GM18520 (cell line): ENCODE data around the gene ZBTB11.
"Not testable (repeated sequence)": the region's sequence is repeated elsewhere in the genome, so short reads cannot be mapped to it uniquely, and the experiment has no call there.

Experiments
- ATAC-seq: cut with Tn5 transposase; IDR thresholded peaks from one replicate; pipeline ENCODE4 v1.9.1; 2021; ENCODE audit not compliant: unreplicated experiment

The ZBTB11 gene

DNA sequence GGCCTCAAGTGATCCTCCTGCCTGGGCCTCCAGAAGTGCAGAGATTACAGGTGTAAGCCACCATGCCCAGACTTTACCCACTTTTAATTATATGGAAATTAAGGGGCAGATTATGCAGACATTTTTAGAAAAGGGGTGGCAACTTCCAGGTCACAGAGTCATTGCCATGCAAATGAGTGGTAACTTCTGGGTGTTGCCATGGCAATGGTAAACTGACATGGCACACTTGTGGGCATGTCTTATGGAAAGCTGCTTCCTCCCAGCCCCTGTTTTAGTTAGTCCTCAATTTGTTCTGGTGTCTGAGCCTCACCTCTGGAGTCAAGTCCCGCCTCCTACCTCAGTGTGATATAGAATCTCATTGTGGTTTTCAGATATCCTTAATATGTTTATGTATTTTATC, 53.3 kb downstream of the ZBTB11 start:
- ATAC-seq: no peak

DNA sequence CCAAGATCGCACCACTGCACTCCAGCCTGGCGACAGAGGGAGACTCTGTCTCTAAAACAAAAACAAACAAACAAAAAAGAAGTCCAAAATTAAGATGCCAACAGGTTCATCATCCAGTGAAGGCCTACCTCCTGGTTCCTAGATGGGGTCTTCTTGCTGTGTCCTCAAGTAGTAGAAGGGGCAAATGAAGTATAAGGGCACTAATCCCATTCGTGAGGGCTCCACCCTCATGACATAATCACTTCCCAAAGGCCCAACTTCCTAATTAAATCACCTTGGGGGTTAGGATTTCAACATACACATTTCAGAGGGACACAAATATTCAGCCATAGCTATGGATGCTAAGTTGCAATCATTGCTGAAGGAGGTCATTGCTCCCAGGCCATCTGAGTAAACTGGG, 57.2 kb downstream of the ZBTB11 start:
- ATAC-seq: no peak

DNA sequence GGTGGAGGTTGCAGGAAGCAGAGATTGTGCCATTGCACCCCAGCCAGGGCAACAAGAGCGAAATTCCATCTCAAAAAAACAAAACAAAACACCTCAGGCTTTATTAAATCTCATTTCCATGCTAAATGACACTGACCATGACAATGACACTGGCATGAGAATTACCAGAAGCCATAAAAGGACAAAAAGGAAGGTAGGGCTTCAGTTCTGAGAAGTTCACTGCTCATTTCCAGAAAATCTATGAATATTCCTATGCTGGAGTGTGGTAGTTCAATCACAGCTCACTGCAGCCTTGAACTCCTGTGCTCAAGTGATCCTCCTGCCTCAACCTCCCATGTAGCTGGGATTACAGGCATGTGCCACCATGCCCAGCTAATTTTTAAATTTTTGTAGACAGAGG, 58.2 kb downstream of the ZBTB11 start:
- no peak for ATAC-seq

DNA sequence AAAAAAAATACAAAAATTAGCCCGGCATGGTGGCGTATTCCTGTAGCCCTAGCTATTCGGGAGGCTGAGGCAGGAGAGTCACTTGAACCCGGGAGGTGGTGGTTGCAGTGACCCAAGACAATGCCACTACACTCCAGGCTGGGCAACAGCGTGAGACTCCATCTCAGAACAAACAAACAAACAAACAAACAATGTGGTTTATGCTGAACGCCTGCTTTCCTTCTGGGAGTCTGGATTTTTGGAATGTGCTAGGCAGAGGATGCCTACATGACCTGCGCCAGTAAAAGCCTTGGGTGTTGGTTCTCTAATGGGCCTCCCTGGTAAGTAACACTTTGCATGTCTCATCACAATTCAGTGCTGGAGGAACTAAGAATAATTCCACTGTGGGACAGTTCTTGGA, 59.5 kb downstream of the ZBTB11 start:
- ATAC-seq: no peak

DNA sequence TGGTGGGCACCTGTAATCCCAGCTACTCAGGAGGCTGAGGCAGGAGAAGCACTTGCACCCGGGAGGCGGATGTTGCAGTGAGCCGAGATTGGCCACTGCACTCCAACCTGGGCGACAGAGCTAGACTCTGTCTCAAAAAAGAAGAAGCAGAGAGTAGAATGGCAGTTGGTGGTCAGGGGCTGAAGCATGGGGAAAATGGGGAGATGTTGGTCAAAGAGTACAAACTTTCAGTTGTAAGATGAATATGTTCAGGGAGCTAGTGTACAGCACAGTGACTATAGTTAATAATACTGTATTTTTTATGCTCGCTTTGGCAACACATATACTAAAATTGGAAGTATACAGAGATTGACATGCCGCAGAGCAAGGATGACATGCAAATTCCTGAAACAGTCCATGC, 61.4 kb downstream of the ZBTB11 start:
- no peak for ATAC-seq

DNA sequence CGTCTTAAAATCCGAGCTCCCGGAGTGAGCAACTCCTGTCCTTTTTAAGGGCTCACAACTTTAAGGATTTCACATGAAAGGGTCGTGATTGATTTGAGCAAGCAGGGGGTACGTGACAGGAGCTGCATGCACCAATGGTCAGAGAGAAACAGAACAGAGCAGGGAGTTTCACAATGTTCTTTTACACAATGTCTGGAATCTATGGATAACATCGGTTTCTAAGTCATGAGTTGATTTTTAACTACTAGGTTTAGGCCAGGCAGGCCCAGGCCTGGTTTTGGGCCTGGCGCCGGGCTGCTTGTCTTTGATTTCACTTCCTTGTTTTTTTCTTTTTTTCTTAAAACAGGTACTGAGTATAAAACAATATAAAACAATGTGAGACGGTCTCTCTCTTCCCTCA, 63.9 kb downstream of the ZBTB11 start:
- not testable (repeated sequence) for ATAC-seq

DNA sequence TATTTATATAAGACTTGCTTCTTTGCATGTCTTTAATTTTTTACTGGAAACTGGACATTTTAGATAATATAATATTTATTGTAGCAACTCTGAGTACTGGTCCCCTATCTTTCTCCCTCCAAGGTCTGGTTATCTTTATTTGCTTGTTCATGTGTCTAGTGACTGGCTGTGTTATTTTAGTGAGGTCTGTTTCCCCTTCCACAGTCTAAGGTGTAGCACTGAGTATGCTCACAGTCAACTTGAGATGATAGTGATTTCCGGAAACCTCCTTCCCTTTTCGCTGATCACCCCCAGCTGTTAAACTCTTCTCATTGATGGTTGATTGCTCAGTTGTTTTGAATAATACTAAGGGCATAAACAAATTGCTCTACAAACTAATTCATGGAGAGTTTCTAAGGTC, 65.9 kb downstream of the ZBTB11 start:
- ATAC-seq: peak; percentile 53

DNA sequence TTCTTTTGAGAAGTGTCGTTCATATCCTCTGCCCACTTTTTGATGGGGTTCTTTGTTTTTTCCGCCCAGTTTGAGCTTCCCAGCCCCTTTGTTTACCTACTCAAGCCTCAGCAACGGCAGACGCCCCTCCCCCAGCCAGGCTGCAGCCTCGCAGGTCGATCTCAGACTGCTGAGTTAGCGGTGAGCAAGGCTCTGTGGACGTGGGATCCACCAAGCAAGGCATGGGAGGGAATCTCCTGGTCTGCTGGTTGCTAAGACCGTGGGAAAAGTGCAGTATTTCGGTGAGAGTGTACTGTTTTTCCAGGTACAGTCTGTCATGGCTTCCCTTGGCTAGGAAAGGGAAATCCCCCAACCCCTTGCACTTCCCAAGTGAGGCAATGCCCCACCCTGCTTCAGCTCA, 71.5 kb downstream of the ZBTB11 start:
- not testable (repeated sequence) for ATAC-seq

DNA sequence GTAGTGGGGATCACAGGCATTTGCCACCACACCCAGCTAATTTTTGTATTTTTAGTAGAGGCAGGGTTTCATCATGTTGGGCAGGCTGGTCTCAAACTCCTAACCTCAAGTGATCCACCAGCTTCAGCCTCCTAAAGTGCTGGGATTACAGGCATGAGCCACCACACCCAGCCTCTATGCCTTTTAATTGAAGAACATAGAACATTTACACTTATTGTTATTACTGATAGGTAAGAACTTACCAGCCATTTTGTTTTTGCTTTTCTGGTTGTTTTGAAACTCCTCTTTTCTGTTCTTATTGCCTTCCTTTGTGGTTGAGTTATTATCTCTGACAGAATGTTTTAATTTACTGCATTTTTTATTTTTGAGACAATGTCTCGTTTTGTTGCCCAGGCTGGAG, 73.7 kb downstream of the ZBTB11 start:
- ATAC-seq: no peak

DNA sequence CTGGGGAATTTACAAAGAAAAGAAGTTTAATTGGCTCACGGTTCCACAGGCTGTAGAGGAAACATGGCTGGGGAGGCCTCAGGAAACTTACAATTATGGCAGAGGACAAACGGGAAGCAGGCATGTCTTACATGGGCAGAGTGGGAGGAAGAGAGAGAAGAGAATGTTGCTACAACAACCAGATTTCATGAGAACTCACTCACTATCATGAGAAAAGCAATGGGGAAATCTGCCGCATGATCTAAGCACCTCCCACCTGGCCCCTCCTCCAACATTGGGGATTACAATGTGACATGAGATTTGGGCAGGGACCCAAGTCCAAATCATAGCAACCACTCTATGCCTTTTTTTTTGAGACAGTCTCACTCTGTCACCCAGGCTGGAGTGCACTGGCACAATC, 74.2 kb downstream of the ZBTB11 start:
- no peak for ATAC-seq
